ENCODE results near the gene C3orf18.

GRCh38 chr3:50531201-50531600, 36.3 kb downstream of the C3orf18 start:
- no peak for TF ChIP-seq PAX5 (IDR thresholded peaks at IDR 0.05; ENCODE audit: insufficient read depth, low read length, severe bottlenecking)
- TF ChIP-seq POLR2A (IDR thresholded peaks at IDR 0.05; ENCODE audit: low read depth, low read length): no peak

Data from GM12891 (cell line).